Mesendoderm (in vitro differentiated cells): Measurements from ENCODE around the gene CCDC66.
"Not testable (repeated sequence)": the region's sequence is repeated elsewhere in the genome, so short reads cannot be mapped to it uniquely, and the experiment has no call there.

Experiments used
- DNase-seq: peaks from one replicate; pipeline ENCODE4 v3.0.0; 2013
- H2AK5ac ChIP-seq: 2 replicates; pipeline ENCODE4 v1.6.1; 2013; ENCODE audit warnings: low read length, inconsistent platforms
- H2BK120ac ChIP-seq: 2 replicates; pipeline ENCODE4 v1.6.1; 2013; ENCODE audit warnings: low read depth, mild to moderate bottlenecking, low read length, moderate library complexity, mixed read lengths
- H2BK15ac ChIP-seq: replicated peaks from 2 replicates; pipeline ENCODE4 v1.6.1; 2013; ENCODE audit warnings: low read depth, mild to moderate bottlenecking, moderate library complexity
- H2BK5ac ChIP-seq: 2 replicates; pipeline ENCODE4 v1.6.1; 2013; ENCODE audit warnings: low read length, inconsistent platforms
- H3K18ac ChIP-seq: 2 replicates; pipeline ENCODE4 v1.6.1; 2013; ENCODE audit warnings: mild to moderate bottlenecking, low read length, mixed read lengths
- H3K23ac ChIP-seq: one replicate; pipeline ENCODE4 v1.6.1; 2013; ENCODE audit warnings: low read length
- H3K27ac ChIP-seq: 2 replicates; pipeline ENCODE4 v1.5.1; 2013; ENCODE audit warnings: low read depth, mild to moderate bottlenecking, inconsistent platforms, low read length, moderate library complexity
- H3K27me3 ChIP-seq: 2 replicates; pipeline ENCODE4 v1.6.1; 2013; ENCODE audit warnings: low read length, control low read depth, mild to moderate bottlenecking, inconsistent platforms; ENCODE audit not compliant: insufficient read depth, poor library complexity
- H3K36me3 ChIP-seq: 2 replicates; pipeline ENCODE4 v1.6.1; 2013; ENCODE audit warnings: low read length, inconsistent platforms; ENCODE audit not compliant: control insufficient read depth, insufficient read depth
- H3K4ac ChIP-seq: one replicate; pipeline ENCODE4 v1.6.1; 2013; ENCODE audit warnings: low read depth, mild to moderate bottlenecking, low read length, moderate library complexity
- H3K4me1 ChIP-seq: 2 replicates; pipeline ENCODE4 v1.6.1; 2013; ENCODE audit warnings: low read depth, low read length, inconsistent platforms; ENCODE audit not compliant: control insufficient read depth
- H3K4me2 ChIP-seq: 2 replicates; pipeline ENCODE4 v1.6.1; 2013; ENCODE audit warnings: low read length
- H3K4me3 ChIP-seq: 2 replicates; pipeline ENCODE4 v1.5.1; 2013; ENCODE audit warnings: mild to moderate bottlenecking, low read length
- H3K56ac ChIP-seq: one replicate; pipeline ENCODE4 v1.6.1; 2013; ENCODE audit warnings: low read length
- H3K79me1 ChIP-seq: 2 replicates; pipeline ENCODE4 v1.6.1; 2013; ENCODE audit warnings: low read length, inconsistent platforms
- H3K79me2 ChIP-seq: 2 replicates; pipeline ENCODE4 v1.6.1; 2013; ENCODE audit warnings: mild to moderate bottlenecking, low read length; ENCODE audit not compliant: control insufficient read depth, insufficient read depth
- H3K9ac ChIP-seq: 2 replicates; pipeline ENCODE4 v1.6.1; 2013; ENCODE audit warnings: low read length, inconsistent platforms
- H4K5ac ChIP-seq: one replicate; pipeline ENCODE4 v1.6.1; 2013; ENCODE audit warnings: low read length
- H4K8ac ChIP-seq: one replicate; pipeline ENCODE4 v1.6.1; 2013; ENCODE audit warnings: low read depth, mild to moderate bottlenecking, control low read depth, low read length, moderate library complexity
- WGBS: extraction: QIAGEN DNeasy Blood & Tissue Kit; methylation state at CpG from one replicate; pipeline ENCODE4 v1.1.7; 2013; ENCODE audit warnings: low lambda C conversion rate, missing lambda C conversion rate; ENCODE audit not compliant: insufficient coverage; ENCODE audit errors: extremely low coverage; 5-methylcytosine and 5-hydroxymethylcytosine counted together

The CCDC66 gene

GRCh38 chr3:56591262-56591661 lies 34.3 kb downstream of the CCDC66 start:
- Histone ChIP-seq H2BK120ac (no peak overlapping the region), H3K4me2 (no peak overlapping the region), H3K27ac (no peak overlapping the region), H3K27me3 (no peaks in the 10 kb centered on the region), H3K18ac (no peak overlapping the region), H3K4ac (no peak overlapping the region), H3K79me1 (no peaks in the 10 kb centered on the region), H3K4me3 (no peak overlapping the region), H3K23ac (no peak overlapping the region), H4K8ac (no peak overlapping the region), H2AK5ac (no peak overlapping the region), H3K56ac (no peak overlapping the region), H2BK15ac (no peak overlapping the region), H4K5ac (no peak overlapping the region), H3K9ac (no peak overlapping the region), H3K4me1 (peaks cover 2% of the 10 kb centered on the region), H2BK5ac (no peak overlapping the region), H3K79me2 (no peaks in the 10 kb centered on the region), H3K36me3 (no peaks in the 10 kb centered on the region)
- DNase-seq = no peak
- WGBS = no CpG with 5 or more reads among the region's 2 CpGs

- Histone ChIP-seq H2BK120ac (no peak overlapping the region), H3K27me3 (no peaks in the 10 kb centered on the region), H3K4me1 (peaks cover 2% of the 10 kb centered on the region), H3K79me1 (no peaks in the 10 kb centered on the region), H3K9ac (no peak overlapping the region), H4K8ac (no peak overlapping the region), H3K56ac (no peak overlapping the region), H3K23ac (no peak overlapping the region), H3K36me3 (no peaks in the 10 kb centered on the region), H3K4me2 (no peak overlapping the region), H3K4ac (no peak overlapping the region), H3K18ac (no peak overlapping the region), H2BK5ac (no peak overlapping the region), H2AK5ac (no peak overlapping the region), H4K5ac (no peak overlapping the region), H2BK15ac (no peak overlapping the region), H3K4me3 (no peak overlapping the region), H3K79me2 (no peaks in the 10 kb centered on the region), H3K27ac (no peak overlapping the region)
- WGBS = no CpG with 5 or more reads among the region's 6 CpGs
- DNase-seq = no peak
Measured at GRCh38 chr3:56593455-56594158, 36.6 kb downstream of the CCDC66 start.

GRCh38 chr3:56595975-56596840 lies 39.2 kb downstream of the CCDC66 start:
- Histone ChIP-seq H2BK120ac (no peak overlapping the region), H3K27me3 (no peaks in the 10 kb centered on the region), H2AK5ac (no peak overlapping the region), H4K8ac (no peak overlapping the region), H3K36me3 (no peaks in the 10 kb centered on the region), H3K79me1 (no peaks in the 10 kb centered on the region), H3K18ac (no peak overlapping the region), H3K4me3 (no peak overlapping the region), H3K56ac (no peak overlapping the region), H2BK5ac (no peak overlapping the region), H3K4ac (no peak overlapping the region), H4K5ac (no peak overlapping the region), H2BK15ac (no peak overlapping the region), H3K27ac (no peak overlapping the region), H3K4me1 (no peaks in the 10 kb centered on the region), H3K9ac (no peak overlapping the region), H3K23ac (no peak overlapping the region), H3K79me2 (no peaks in the 10 kb centered on the region), H3K4me2 (no peak overlapping the region)
- DNase-seq = no peak
- WGBS = no CpG with 5 or more reads among the region's 11 CpGs

GRCh38 chr3:56608479-56608878 lies 51.5 kb downstream of the CCDC66 start:
- H3K9ac ChIP-seq, H3K18ac ChIP-seq, H3K79me2 ChIP-seq, H2BK120ac ChIP-seq, H3K4me2 ChIP-seq, H3K27me3 ChIP-seq, H3K79me1 ChIP-seq, H3K4me1 ChIP-seq, H2AK5ac ChIP-seq, H3K36me3 ChIP-seq, H3K4ac ChIP-seq, H4K5ac ChIP-seq, H2BK5ac ChIP-seq, H3K56ac ChIP-seq, H2BK15ac ChIP-seq, H4K8ac ChIP-seq, H3K4me3 ChIP-seq, DNase-seq, H3K27ac ChIP-seq, H3K23ac ChIP-seq: not testable (repeated sequence)
- no CpG with 5 or more reads among the region's 2 CpGs for WGBS

GRCh38 chr3:56610669-56611335 lies 53.8 kb downstream of the CCDC66 start:
- Histone ChIP-seq H3K27ac (no peak overlapping the region), H2BK5ac (no peak overlapping the region), H3K36me3 (no peaks in the 10 kb centered on the region), H3K9ac (no peak overlapping the region), H3K18ac (no peak overlapping the region), H4K8ac (no peak overlapping the region), H2BK15ac (no peak overlapping the region), H2BK120ac (no peak overlapping the region), H3K4me3 (no peak overlapping the region), H3K79me1 (peaks cover 2% of the 10 kb centered on the region), H3K23ac (no peak overlapping the region), H3K79me2 (no peaks in the 10 kb centered on the region), H3K27me3 (no peaks in the 10 kb centered on the region), H2AK5ac (no peak overlapping the region), H3K4me1 (no peaks in the 10 kb centered on the region), H3K56ac (no peak overlapping the region), H3K4me2 (no peak overlapping the region), H4K5ac (no peak overlapping the region), H3K4ac (no peak overlapping the region)
- no CpG with 5 or more reads among the region's 7 CpGs for WGBS
- DNase-seq = no peak
